ENCODE data around the gene OR51M1.
"Not testable (repeated sequence)": the region's sequence is repeated elsewhere in the genome, so short reads cannot be mapped to it uniquely, and the experiment has no call there.

OR51M1 gene

GRCh38 chr11:5383576-5383975 lies at the start of gene OR51M1:
Gene OR51M1 (plus strand): TSS chr11:5383812. CDS start chr11:5389399, 5,587 bp downstream.
- no peak for DNase-seq (ENCODE audit: low spot score)

GRCh38 chr11:5335170-5335569 lies 48.4 kb upstream of the OR51M1 start:
- no peak for DNase-seq (ENCODE audit: low spot score)

- no peak for DNase-seq (ENCODE audit: low spot score)
These were observed 47.3 kb upstream of the OR51M1 start for GRCh38 chr11:5336331-5336730.

GRCh38 chr11:5337253-5337652 lies 46.4 kb upstream of the OR51M1 start:
- not testable (repeated sequence) for DNase-seq (ENCODE audit: low spot score)

GRCh38 chr11:5339771-5340322 lies 43.8 kb upstream of the OR51M1 start:
- no peak for DNase-seq (ENCODE audit: low spot score)

GRCh38 chr11:5343474-5344335 lies 39.9 kb upstream of the OR51M1 start, which contains the start of gene OR51B5:
Gene OR51B5 (minus strand): TSS chr11:5343524. CDS start chr11:5343524, 0 bp downstream.
- no peak for DNase-seq (ENCODE audit: low spot score)

- DNase-seq (ENCODE audit: low spot score) = no peak
These were observed 37.8 kb upstream of the OR51M1 start for GRCh38 chr11:5345831-5346230.

GRCh38 chr11:5348551-5349194 lies 34.9 kb upstream of the OR51M1 start:
- DNase-seq (ENCODE audit: low spot score) = no peak

GRCh38 chr11:5349550-5349949 lies 34.1 kb upstream of the OR51M1 start:
- DNase-seq (ENCODE audit: low spot score) = no peak

GRCh38 chr11:5351208-5351607 lies 32.4 kb upstream of the OR51M1 start, which contains the start of gene OR51B6:
Gene OR51B6 (plus strand): TSS chr11:5351508. CDS start chr11:5351508, 0 bp downstream.
- DNase-seq (ENCODE audit: low spot score) = no peak

- not testable (repeated sequence) for DNase-seq (ENCODE audit: low spot score)
These were observed 27.6 kb upstream of the OR51M1 start for GRCh38 chr11:5356031-5356430.

GRCh38 chr11:5362017-5362625 lies 21.5 kb upstream of the OR51M1 start:
- DNase-seq (ENCODE audit: low spot score) = no peak

- no peak for DNase-seq (ENCODE audit: low spot score)
These were observed 19.9 kb upstream of the OR51M1 start for GRCh38 chr11:5363679-5364078.

- peak; percentile 91 for DNase-seq (ENCODE audit: low spot score)
These were observed 19.4 kb upstream of the OR51M1 start for GRCh38 chr11:5364214-5364613.

- DNase-seq (ENCODE audit: low spot score) = not testable (repeated sequence)
These were observed 17.2 kb upstream of the OR51M1 start for GRCh38 chr11:5366365-5366764.

- DNase-seq (ENCODE audit: low spot score) = peak; percentile 73
These were observed 16.8 kb upstream of the OR51M1 start for GRCh38 chr11:5366856-5367255.

GRCh38 chr11:5367448-5368074 lies 16.1 kb upstream of the OR51M1 start:
- peak; percentile 45 for DNase-seq (ENCODE audit: low spot score)

- DNase-seq (ENCODE audit: low spot score) = no peak
These were observed 15.0 kb upstream of the OR51M1 start for GRCh38 chr11:5368502-5369043.

- DNase-seq (ENCODE audit: low spot score) = no peak
These were observed 13.8 kb upstream of the OR51M1 start for GRCh38 chr11:5369789-5370188.

GRCh38 chr11:5380740-5381342 lies 2.8 kb upstream of the OR51M1 start:
- DNase-seq (ENCODE audit: low spot score) = peak; percentile 64

- no peak for DNase-seq (ENCODE audit: low spot score)
These were observed 723 bp downstream of the OR51M1 start for GRCh38 chr11:5384335-5384734.

Data from kidney tubule cell (primary cell).